ENCODE data around the gene MYL9. TPM values are rescaled to one million over a fixed set of nuclear protein-coding genes. Genes with fewer than 3 reads are reported as not detected.

The MYL9 gene
- total RNA-seq, result 1,000 to 10,000 TPM in 1 of 4 donors, 100 to 1,000 TPM in 2, 10 to 100 TPM in 1; 18.5 to 1,447 (median 245) TPM

- peak within 1 kb of the TSS; percentile 97 to 98 for H3K27ac ChIP-seq
- H3K4me1 ChIP-seq, result peaks cover 2 to 19% of the 10 kb centered on the region in 2 donors
- peak; percentile 94 to 97 for DNase-seq
- intact Hi-C loops (cut with DNase I; ENCODE audit: low total_unique reads), result loop anchor here (2.0 kb wide), 1 partner anchor 78 kb away; no protein-coding TSS in a partner anchor
- H3K9me3 ChIP-seq, result no peaks in the 10 kb centered on the region
- H3K27me3 ChIP-seq, result no peaks in the 10 kb centered on the region
- no peaks in the 10 kb centered on the region for H3K36me3 ChIP-seq
- H3K4me3 ChIP-seq, result peak within 1 kb of the TSS; percentile 78 to 95
- TF ChIP-seq CTCF (IDR thresholded peaks at IDR 0.05) (no peak), POLR2A (IDR thresholded peaks at IDR 0.05) (peak in 1 of 2 donors; percentile 77)
Observed at GRCh38 chr20:36541227-36541767, at the start of gene MYL9. TSS of gene MYL9 (plus strand) at chr20:36541519. CDS start at chr20:36544885, 3,366 bp downstream.

GRCh38 chr20:36491901-36492617, 49.3 kb upstream of the MYL9 start:
- no peaks in the 10 kb centered on the region for H3K9me3 ChIP-seq
- H3K4me3 ChIP-seq, result no peak overlapping the region
- intact Hi-C loops (cut with DNase I; ENCODE audit: low total_unique reads), result no loop called here
- H3K27me3 ChIP-seq, result no peaks in the 10 kb centered on the region
- no peaks in the 10 kb centered on the region for H3K36me3 ChIP-seq
- TF ChIP-seq POLR2A (IDR thresholded peaks at IDR 0.05), result no peak
- TF ChIP-seq CTCF (IDR thresholded peaks at IDR 0.05), result no peak
- DNase-seq, result no peak
- H3K27ac ChIP-seq, result peak overlapping the region; percentile 65 to 75
- peaks cover 0 to 6% of the 10 kb centered on the region in 2 donors for H3K4me1 ChIP-seq

- TF ChIP-seq CTCF (IDR thresholded peaks at IDR 0.05) (peak; percentile 16 to 48 (median 27)), POLR2A (IDR thresholded peaks at IDR 0.05) (no peak)
- Histone ChIP-seq H3K27ac (peak overlapping the region; percentile 65 to 75), H3K27me3 (no peaks in the 10 kb centered on the region), H3K4me1 (peaks cover 0 to 6% of the 10 kb centered on the region in 2 donors), H3K4me3 (no peak overlapping the region), H3K9me3 (no peaks in the 10 kb centered on the region), H3K36me3 (no peaks in the 10 kb centered on the region)
- no peak for DNase-seq
- intact Hi-C loops (cut with DNase I; ENCODE audit: low total_unique reads), result no loop called here
Observed at GRCh38 chr20:36493051-36493800, 48.1 kb upstream of the MYL9 start.

GRCh38 chr20:36493801-36494114, 47.6 kb upstream of the MYL9 start:
- intact Hi-C loops (cut with DNase I; ENCODE audit: low total_unique reads), result no loop called here
- Histone ChIP-seq H3K27me3 (no peaks in the 10 kb centered on the region), H3K4me1 (peaks cover 0 to 6% of the 10 kb centered on the region in 2 donors), H3K9me3 (no peaks in the 10 kb centered on the region), H3K27ac (peak overlapping the region; percentile 65 to 75), H3K4me3 (no peak overlapping the region), H3K36me3 (no peaks in the 10 kb centered on the region)
- no peak for TF ChIP-seq POLR2A (IDR thresholded peaks at IDR 0.05)
- no peak for TF ChIP-seq CTCF (IDR thresholded peaks at IDR 0.05)
- DNase-seq, result peak; percentile 71 to 74

Measured in uterus (tissue), 4 donors.